Kidney epithelial cell (primary cell): ENCODE results near the gene PRDM12. TPM values are rescaled to one million over a fixed set of nuclear protein-coding genes. Genes with fewer than 3 reads are reported as not detected.

Source experiments
- DNase-seq: peaks from one replicate; pipeline ENCODE4 v3.0.0-alpha.2; 2010; ENCODE audit warnings: low read depth
- H3K27me3 ChIP-seq: 2 replicates; pipeline ENCODE4 v1.6.0; 2011; ENCODE audit warnings: low read length; ENCODE audit not compliant: control insufficient read depth, insufficient read depth
- H3K36me3 ChIP-seq: 2 replicates; pipeline ENCODE4 v1.5.1; 2011; ENCODE audit warnings: low read length; ENCODE audit not compliant: control insufficient read depth, insufficient read depth
- H3K4me3 ChIP-seq: 2 replicates; pipeline ENCODE4 v1.5.1; 2011; ENCODE audit warnings: low read depth, mild to moderate bottlenecking, control low read depth, low read length
- total RNA-seq: library from RNA; depleted of rRNA; stranded (reverse); fragments of >200 nt; gene quantifications from 2 replicates; pipeline ENCODE4 v1.2.3, GENCODE V29; 2015
- TF ChIP-seq, protein P1 (sequence below): IDR thresholded peaks from 2 replicates; pipeline ENCODE4 v1.5.1; 2011; ENCODE audit warnings: mild to moderate bottlenecking, moderate library complexity, low read length, control low read depth, inconsistent platforms; ENCODE audit not compliant: insufficient read depth, poor library complexity, severe bottlenecking

PRDM12 gene
- total RNA-seq, 1 donor from 2014 or later, result 0.13 TPM

DNA sequence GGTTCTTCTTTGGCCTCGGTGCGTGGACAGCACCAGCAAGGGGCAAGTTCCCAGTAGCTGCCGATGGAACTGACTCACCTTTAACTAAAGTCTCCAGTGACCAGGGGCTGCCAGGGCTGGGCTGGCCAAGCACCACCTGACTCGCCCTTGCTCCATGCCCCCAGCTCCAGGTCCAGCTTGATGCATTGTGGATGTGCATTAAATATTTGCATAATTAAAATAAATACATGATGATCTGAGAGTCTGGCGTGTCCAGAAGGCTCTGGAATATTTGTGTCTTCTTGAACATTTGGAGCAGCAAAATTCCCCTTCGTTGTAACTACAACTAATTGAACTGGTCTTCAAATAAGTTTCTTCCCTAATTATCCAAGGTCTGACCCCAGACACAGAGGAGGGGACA, 9.5 kb upstream of the PRDM12 start:
- Histone ChIP-seq H3K36me3 (no peaks in the 10 kb centered on the region), H3K27me3 (peaks cover 55% of the 10 kb centered on the region), H3K4me3 (no peak overlapping the region)
- TF ChIP-seq, protein P1, sequence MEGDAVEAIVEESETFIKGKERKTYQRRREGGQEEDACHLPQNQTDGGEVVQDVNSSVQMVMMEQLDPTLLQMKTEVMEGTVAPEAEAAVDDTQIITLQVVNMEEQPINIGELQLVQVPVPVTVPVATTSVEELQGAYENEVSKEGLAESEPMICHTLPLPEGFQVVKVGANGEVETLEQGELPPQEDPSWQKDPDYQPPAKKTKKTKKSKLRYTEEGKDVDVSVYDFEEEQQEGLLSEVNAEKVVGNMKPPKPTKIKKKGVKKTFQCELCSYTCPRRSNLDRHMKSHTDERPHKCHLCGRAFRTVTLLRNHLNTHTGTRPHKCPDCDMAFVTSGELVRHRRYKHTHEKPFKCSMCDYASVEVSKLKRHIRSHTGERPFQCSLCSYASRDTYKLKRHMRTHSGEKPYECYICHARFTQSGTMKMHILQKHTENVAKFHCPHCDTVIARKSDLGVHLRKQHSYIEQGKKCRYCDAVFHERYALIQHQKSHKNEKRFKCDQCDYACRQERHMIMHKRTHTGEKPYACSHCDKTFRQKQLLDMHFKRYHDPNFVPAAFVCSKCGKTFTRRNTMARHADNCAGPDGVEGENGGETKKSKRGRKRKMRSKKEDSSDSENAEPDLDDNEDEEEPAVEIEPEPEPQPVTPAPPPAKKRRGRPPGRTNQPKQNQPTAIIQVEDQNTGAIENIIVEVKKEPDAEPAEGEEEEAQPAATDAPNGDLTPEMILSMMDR, result no peak
- DNase-seq, result no peak

DNA sequence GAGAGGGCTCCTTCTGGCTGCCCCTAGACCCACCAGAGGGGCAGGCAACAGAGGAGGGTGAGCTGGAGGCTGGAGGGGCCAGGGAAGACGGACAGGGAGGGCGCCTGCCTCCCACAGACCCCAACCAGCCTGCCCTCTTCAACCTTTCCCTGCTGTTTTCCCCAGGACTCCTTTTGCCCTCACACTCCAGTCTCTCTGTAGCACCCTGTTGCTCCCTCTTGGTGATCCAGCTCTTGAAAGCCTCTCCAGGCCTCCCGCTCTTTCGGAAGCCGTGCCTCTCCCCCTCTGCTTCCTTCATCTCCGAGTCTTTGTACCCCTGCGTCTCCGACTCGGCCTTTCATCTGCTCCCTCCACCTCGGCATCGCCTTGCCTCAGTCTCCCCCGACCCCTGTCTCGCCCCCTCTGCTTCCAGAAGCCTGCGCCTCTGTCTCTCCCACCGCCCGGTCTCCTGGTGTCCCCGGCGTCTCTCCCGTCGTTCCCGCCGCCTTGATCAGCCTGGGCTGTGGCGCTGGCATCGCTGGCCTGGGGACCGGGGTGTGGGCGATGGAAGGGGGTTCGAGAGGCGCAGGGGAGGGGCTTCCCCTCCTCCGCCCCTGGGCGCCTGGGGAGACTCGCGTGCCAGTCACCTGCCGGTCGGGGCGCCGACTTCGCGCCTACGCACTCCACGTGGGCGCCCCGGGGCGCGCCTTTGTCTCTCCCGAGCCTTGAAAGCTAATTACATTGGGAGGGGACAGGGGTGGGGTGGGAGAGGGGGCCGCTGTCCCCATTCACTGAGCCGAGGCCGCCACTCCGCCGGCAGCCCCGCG, 5.3 kb upstream of the PRDM12 start:
- no peak overlapping the region for H3K4me3 ChIP-seq
- H3K27me3 ChIP-seq, result peaks cover 86% of the 10 kb centered on the region
- TF ChIP-seq, protein P1, result no peak
- no peak for DNase-seq
- no peaks in the 10 kb centered on the region for H3K36me3 ChIP-seq

DNA sequence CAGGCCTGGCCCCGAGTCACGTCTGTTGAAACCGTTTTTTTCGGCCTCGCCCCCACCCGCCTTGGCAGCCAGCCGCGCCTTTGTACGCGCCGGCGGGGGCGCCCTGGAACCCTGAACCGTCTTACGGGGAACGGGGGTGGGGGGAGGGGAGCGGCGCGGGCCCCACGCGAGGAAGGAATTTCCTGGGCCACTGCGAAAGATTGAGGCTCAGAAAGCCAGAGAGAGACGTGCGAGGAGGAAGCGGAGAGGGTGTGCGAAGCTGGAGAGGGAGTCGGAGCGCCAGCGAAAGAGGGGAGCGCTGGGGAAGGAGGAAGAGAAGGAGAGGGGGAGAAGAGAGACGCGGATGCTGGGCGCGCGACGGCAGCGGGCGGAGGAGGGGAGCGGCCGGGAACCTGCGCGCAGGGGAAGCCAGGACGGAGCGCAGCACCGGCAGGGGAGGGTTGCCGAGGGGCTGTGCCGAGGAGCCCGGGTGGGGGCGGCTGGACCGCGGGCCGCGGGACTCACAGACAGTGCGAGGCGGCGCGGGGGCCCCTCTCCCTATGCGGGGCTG, 4.6 kb upstream of the PRDM12 start:
- DNase-seq, result no peak
- H3K27me3 ChIP-seq, result peaks cover 92% of the 10 kb centered on the region
- H3K4me3 ChIP-seq, result no peak overlapping the region
- TF ChIP-seq, protein P1, result no peak
- H3K36me3 ChIP-seq, result no peaks in the 10 kb centered on the region

DNA sequence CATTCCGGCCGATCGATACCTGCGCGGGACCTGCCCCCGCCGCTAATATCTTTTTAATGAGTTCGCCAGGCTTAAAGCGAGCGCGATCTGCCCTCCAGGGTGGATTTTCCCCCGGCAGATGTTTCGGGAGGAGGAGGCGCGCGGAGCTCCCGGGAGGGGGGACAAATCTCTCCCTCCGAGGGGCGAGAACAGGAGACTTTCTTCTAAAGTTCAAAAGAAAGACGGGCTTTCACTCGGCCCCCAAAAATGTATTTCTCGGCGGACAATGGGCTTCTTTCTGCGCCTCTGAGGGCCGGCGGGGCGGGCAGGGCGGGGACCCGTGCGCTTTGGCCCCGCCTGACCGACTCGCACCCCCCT, 4.1 kb upstream of the PRDM12 start:
- Histone ChIP-seq H3K36me3 (no peaks in the 10 kb centered on the region), H3K27me3 (peaks cover 95% of the 10 kb centered on the region), H3K4me3 (no peak overlapping the region)
- TF ChIP-seq, protein P1, result no peak
- DNase-seq, result no peak

DNA sequence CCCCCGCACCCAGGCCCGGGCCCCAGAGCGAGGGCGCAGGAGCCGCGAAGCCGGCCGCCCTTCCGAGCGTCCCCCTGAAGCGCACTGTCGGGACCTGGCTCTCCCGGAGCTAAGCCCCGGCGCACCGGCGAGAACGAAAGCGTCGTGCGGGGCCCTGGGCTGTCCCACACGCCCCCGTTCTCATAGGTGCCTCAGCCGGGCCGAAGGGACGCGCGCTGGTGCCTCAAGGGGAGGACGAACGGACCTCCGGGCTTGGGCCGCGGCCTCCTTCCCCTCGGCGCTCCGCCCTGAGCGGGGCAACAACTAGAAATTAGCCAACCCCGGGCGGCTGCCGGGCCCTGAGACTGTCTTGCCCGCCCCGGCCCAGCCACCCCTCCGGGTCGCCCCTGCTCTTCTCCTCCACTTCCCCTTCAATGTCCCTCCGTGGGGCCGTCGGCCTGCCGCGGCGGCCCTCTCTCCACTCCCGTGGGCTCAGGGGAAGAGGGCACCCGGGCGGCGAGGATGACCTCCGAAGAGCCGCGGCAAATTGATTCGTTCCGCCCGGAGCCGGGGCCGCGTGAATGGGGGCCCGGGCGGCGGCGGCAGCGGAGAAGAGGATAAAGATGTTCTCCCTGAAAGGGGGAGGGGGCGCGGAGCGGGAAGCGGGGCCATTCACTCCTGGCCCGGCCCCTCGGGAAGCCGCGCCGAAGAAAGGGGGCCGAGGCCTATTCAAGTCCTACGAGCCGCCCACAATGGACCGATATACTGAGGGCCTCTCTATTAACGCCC, 3.5 kb upstream of the PRDM12 start:
- Histone ChIP-seq H3K27me3 (peaks cover 97% of the 10 kb centered on the region), H3K4me3 (no peak overlapping the region), H3K36me3 (no peaks in the 10 kb centered on the region)
- TF ChIP-seq, protein P1, result no peak
- DNase-seq, result no peak
